Smooth muscle cell (in vitro differentiated cells): ENCODE results near the gene RFFL. TPM values are rescaled to one million over a fixed set of nuclear protein-coding genes. Genes with fewer than 3 reads are reported as not detected.

Source experiments
- DNase-seq: peaks from one replicate; lab custom pipeline; 2025; ENCODE audit not compliant: unreplicated experiment; lab: John Stamatoyannopoulos, UW
- H2AFZ ChIP-seq: fragments of 200-600 bp; sonication (generic); 2 replicates; pipeline ENCODE4 v1.6.0; 2016; ENCODE audit warnings: antibody characterized with exemption, low read depth, mild to moderate bottlenecking
- H3F3A ChIP-seq: fragments of 200-600 bp; sonication (generic); 2 replicates; pipeline ENCODE4 v1.6.0; 2017; ENCODE audit warnings: antibody characterized with exemption, low read depth
- H3K27ac ChIP-seq: fragments of 200-600 bp; sonication (generic); 2 replicates; pipeline ENCODE4 v1.5.1; 2016; ENCODE audit warnings: low read depth, mild to moderate bottlenecking
- H3K27me3 ChIP-seq: fragments of 200-600 bp; sonication (generic); 2 replicates; pipeline ENCODE4 v1.6.1; 2016; ENCODE audit warnings: low read depth, mild to moderate bottlenecking
- H3K36me3 ChIP-seq: fragments of 200-600 bp; sonication (generic); 2 replicates; pipeline ENCODE4 v1.5.1; 2016; ENCODE audit warnings: low read depth
- H3K4me1 ChIP-seq: fragments of 200-600 bp; sonication (generic); 2 replicates; pipeline ENCODE4 v1.5.1; 2016; ENCODE audit warnings: low read depth
- H3K4me2 ChIP-seq: fragments of 200-600 bp; sonication (generic); 2 replicates; pipeline ENCODE4 v1.6.0; 2016; ENCODE audit warnings: mild to moderate bottlenecking
- H3K4me3 ChIP-seq: fragments of 200-600 bp; sonication (generic); 2 replicates; pipeline ENCODE4 v1.5.1; 2016; ENCODE audit warnings: mild to moderate bottlenecking
- H3K79me2 ChIP-seq: fragments of 200-600 bp; sonication (generic); 2 replicates; pipeline ENCODE4 v1.6.0; 2016; ENCODE audit warnings: low read depth, mild to moderate bottlenecking
- H3K9ac ChIP-seq: fragments of 200-600 bp; sonication (generic); 2 replicates; pipeline ENCODE4 v1.6.0; 2016; ENCODE audit warnings: low read depth
- H3K9me3 ChIP-seq: fragments of 200-600 bp; sonication (generic); replicated peaks from 2 replicates; pipeline ENCODE4 v1.5.1; 2016; ENCODE audit warnings: low read depth
- H4K20me1 ChIP-seq: fragments of 200-600 bp; sonication (generic); 2 replicates; pipeline ENCODE4 v1.6.0; 2016; ENCODE audit warnings: low read depth
- CTCF ChIP-seq: fragments of 200-600 bp; sonication (generic); IDR thresholded peaks from 2 replicates; pipeline ENCODE4 v1.5.1; 2017; ENCODE audit warnings: borderline replicate concordance, mild to moderate bottlenecking, antibody characterized with exemption; ENCODE audit not compliant: insufficient read depth, poor library complexity, severe bottlenecking
- WGBS: methylation state at CpG from one replicate; pipeline ENCODE4 v1.1.7; 2016; ENCODE audit warnings: low lambda C conversion rate; 5-methylcytosine and 5-hydroxymethylcytosine counted together
- polyA plus RNA-seq: library from polyadenylated mRNA; unstranded; fragments of >200 nt; fragmentation: Nextera tagmentation; extraction: Ambion mirVana; gene quantifications from 2 replicates; pipeline ENCODE4 v1.2.1, GENCODE V29; 2016
- total RNA-seq: library from RNA; depleted of rRNA; stranded (reverse); fragments of >200 nt; gene quantifications from 2 replicates; pipeline ENCODE4 v1.2.3, GENCODE V29; 2014

RFFL gene
- total and polyA plus RNA-seq, 2 experiments from 2014 or later = 7.0 to 7.1 TPM

GRCh38 chr17:35057332-35057915, 6.1 kb downstream of the RFFL start:
- Histone ChIP-seq H3K4me1 (no peaks in the 10 kb centered on the region), H3K27me3 (no peaks in the 10 kb centered on the region), H3K79me2 (no peaks in the 10 kb centered on the region), H2AFZ (no peak overlapping the region), H4K20me1 (peaks cover 21% of the 10 kb centered on the region), H3F3A (peaks cover 2% of the 10 kb centered on the region), H3K4me3 (no peak overlapping the region), H3K9me3 (no peaks in the 10 kb centered on the region), H3K27ac (no peak overlapping the region), H3K9ac (no peak overlapping the region), H3K4me2 (no peak overlapping the region), H3K36me3 (no peaks in the 10 kb centered on the region)
- no peak for DNase-seq
- 94% methylated on average over 1 of the region's 1 CpG for WGBS
- no peak for TF ChIP-seq CTCF

GRCh38 chr17:35056013-35056412, 7.5 kb downstream of the RFFL start:
- Histone ChIP-seq H4K20me1 (peaks cover 35% of the 10 kb centered on the region), H3K4me2 (no peak overlapping the region), H3K4me3 (no peak overlapping the region), H3K79me2 (no peaks in the 10 kb centered on the region), H3F3A (no peaks in the 10 kb centered on the region), H3K27ac (no peak overlapping the region), H3K4me1 (peaks cover 11% of the 10 kb centered on the region), H3K9me3 (no peaks in the 10 kb centered on the region), H3K9ac (no peak overlapping the region), H3K27me3 (no peaks in the 10 kb centered on the region), H3K36me3 (no peaks in the 10 kb centered on the region), H2AFZ (no peak overlapping the region)
- no peak for TF ChIP-seq CTCF
- WGBS = 82% methylated on average over 3 of the region's 3 CpGs
- DNase-seq = no peak

- H3K79me2 ChIP-seq = peaks cover 3% of the 10 kb centered on the region
Measured at GRCh38 chr17:35053204-35053603, 10.3 kb downstream of the RFFL start.

More at GRCh38 chr17:35053204-35053603, 10.3 kb downstream of the RFFL start:
- Histone ChIP-seq H4K20me1 (peaks cover 61% of the 10 kb centered on the region), H3K4me2 (no peak overlapping the region), H2AFZ (no peak overlapping the region), H3K4me3 (no peak overlapping the region), H3K9me3 (no peaks in the 10 kb centered on the region), H3F3A (no peaks in the 10 kb centered on the region), H3K9ac (no peak overlapping the region), H3K4me1 (peaks cover 20% of the 10 kb centered on the region), H3K27ac (no peak overlapping the region), H3K27me3 (no peaks in the 10 kb centered on the region), H3K36me3 (no peaks in the 10 kb centered on the region)
- DNase-seq = no peak
- WGBS = 100% methylated on average over 1 of the region's 1 CpG
- no peak for TF ChIP-seq CTCF
